HL-60/S4 (cell line): ENCODE data around the gene H2BK1.

ENCODE experiments used
- in situ Hi-C: fragments of 300-500 bp; cut with MboI; formaldehyde crosslinking; loops from 2 replicates; pipeline ENCODE4 v1.14.3; 2022; ENCODE audit warnings: low sequenced_read_pairs

The H2BK1 gene

DNA sequence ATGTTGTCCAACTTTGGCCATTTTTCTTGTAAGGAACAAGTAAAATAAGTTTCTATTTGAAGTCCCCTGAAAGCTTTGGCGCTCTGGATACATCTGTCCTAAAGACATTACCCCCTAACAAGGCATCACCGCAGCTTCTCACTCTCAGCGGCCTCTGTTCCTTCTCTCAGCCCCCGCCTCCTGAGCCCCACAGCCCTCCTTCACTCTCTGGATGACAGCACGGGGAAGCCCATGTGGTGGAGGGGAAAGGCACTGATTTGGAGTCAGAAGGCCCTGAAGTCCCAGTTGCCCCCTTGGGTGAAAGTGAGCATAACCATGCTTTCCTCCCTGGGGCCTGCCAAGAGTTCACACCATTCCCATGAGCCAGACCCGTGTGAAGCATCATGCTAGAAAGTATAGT lies 4.6 kb downstream of the H2BK1 start:
- in situ Hi-C loops = no loop called here

GRCh38 chr7:151204383-151205032 lies 5.8 kb downstream of the H2BK1 start:
- in situ Hi-C loops = no loop called here

- in situ Hi-C loops = no loop called here
Measured at GRCh38 chr7:151202836-151203235, 7.5 kb downstream of the H2BK1 start.

DNA sequence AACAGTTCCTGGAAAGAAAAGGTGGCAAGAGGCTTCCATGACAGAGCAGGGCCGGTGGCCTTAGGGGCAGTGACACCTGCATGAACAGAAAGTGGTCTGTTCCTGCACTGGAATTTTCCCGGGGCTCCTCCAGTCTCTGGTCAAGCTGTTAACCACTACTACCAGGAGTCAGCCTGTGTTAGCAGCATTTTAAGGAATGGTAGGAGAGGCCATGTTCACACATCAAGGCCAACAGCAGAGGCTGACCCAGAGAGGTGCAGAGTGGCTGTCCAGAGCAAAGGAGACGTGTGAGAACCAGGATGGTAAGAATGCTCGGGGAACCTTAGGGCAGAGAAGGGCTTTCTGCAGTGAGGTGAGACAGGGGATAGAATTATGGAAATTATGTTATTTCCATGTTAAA lies 8.5 kb downstream of the H2BK1 start:
- in situ Hi-C loops = no loop called here

DNA sequence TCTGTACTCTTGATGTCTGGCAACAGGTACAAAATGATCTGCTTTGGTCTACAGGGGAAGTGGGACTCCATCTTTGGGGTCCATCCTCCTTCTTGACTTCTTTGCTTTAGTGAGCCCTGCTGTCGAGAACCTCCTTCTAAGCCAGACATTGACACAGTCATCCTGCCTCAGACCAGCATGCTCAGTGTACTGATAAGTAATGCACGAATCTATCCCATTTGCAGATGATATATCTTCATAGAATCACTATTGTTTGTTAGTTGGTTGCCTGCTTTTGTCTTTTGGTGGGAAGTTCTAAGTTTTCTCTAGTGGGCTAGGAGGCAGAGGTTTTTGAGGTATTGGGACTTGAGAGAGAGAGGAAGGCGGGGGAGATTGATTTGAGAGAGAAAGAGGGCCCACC lies 8.9 kb downstream of the H2BK1 start:
- in situ Hi-C loops = no loop called here

GRCh38 chr7:151198945-151199848 lies 11.1 kb downstream of the H2BK1 start:
- in situ Hi-C loops = no loop called here

DNA sequence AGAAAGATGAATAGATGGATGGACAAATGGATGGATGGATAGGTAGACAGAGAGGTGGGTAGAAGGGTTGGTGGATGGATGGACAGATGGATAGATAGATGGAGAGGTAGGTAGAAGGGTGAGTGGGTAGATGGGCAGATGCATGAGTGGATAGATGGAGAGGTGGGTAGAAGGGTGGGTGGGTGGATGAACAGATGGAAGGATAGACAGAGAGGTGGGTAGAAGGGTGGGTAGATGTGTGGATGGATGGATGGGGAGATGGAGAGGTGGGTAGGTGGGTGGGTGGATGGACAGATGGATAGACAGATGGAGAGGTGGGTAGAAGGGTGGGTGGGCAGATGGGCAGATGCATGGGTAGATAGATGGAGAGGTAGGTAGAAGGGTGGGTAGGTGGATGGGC lies 12.4 kb downstream of the H2BK1 start:
- in situ Hi-C loops = no loop called here

DNA sequence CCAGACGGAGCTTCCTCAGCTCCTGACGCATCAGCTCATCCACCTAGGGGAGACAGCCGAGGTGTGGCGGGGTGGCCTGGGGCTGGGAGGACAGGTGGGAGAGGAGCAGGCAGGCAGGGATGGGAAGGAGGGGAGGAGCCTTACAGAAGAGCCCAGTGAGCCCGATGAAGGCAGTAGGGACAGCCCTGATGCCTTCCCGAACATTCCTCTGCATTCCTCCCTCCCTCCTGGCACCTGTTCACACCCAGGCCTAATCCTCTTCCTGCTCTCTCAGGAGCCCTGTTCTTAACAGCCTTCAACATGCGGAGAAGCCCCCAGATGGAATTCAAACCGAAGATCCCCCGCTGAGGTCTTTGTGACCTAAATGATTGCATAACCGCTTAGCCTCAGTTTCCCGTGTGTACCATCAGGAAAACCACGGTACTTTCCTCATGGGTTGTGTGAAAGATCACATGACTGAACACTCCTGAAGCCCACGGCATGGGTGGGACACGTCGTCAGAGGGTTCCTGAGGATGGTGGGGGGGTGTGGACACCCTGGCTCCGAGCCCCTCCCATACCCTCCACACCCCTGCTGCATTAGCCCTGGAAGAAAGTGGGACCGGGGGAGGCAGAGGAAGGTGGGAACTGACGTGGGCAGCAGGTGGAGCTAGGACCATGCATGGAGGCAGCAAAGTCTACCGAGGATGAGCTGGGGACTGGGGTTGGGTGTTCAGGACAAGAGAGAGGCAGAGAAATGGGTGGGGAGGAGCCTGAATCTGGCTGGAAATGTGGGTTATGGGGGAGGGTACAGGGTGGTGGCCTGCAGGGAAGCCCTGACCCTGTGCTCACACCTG lies 14.5 kb downstream of the H2BK1 start:
- in situ Hi-C loops = no loop called here

DNA sequence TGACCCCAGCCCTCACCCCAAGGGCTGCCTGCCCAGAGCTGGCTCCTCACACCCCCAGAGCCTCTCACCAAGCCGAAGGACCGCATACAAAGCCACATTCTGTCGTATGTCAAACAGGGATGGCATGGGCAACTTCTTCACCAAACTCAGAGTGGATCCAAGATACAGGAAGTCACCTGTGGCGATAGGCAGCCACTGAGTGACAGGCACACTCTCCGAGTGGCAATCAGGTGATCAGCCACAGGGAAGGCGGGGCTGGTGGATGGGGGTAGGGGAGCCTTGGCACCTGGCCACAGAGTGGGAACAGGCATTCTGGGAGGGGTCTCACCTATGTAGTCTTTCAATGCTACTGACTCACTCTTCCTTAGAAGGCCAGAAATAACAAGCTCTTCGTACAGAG lies 16.1 kb downstream of the H2BK1 start:
- in situ Hi-C loops = no loop called here

- in situ Hi-C loops = no loop called here
Measured at GRCh38 chr7:151193203-151193978, 16.9 kb downstream of the H2BK1 start.

- in situ Hi-C loops = no loop called here
Measured at GRCh38 chr7:151192002-151192539, 18.2 kb downstream of the H2BK1 start.

- in situ Hi-C loops = no loop called here
Measured at GRCh38 chr7:151191544-151191943, 18.7 kb downstream of the H2BK1 start.

- in situ Hi-C loops = no loop called here
Measured at GRCh38 chr7:151189038-151189437, 21.2 kb downstream of the H2BK1 start.

- in situ Hi-C loops = no loop called here
Measured at GRCh38 chr7:151188252-151188542, 22.1 kb downstream of the H2BK1 start.

DNA sequence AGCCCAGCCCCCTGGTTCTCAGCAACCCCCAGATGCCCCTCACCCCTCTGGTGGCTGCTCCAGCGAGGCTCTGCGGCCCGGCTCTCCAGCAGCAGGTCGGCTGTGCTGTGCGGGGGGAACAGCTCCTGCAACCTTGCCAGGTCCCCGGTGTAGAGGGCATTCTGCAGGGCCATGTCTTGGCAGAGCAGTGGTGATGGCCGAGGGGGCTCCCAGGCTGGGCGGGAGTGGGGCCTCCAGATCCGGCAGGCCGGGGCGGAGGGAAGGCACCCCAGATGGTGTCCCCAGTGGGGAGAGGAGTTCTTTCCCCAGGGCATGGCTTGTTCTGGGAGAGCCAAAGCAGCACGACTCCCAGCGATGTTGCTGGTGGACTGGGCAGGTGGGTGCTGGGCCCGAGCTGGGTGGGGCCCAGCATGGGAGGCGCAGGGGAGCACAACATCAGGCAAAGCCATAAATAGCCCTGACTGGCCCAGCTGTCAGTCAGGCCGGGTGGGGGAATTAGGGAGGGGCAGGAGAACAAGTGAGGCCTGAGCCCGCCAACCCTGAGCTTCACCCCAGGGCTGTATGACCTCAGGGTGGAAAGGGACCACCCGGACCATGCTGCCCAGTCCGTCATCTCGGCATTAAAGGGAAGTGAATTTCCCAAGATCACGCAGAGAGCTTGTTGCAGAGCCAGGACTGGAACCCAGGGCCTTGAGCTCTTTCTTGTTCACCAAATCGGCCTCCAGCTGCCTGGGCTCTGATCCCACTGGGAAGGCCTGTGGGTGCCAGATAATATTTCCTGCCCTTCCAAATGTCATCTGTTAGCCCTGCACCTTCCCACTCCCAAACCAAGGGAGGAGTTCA lies 22.7 kb downstream of the H2BK1 start:
- in situ Hi-C loops = no loop called here

DNA sequence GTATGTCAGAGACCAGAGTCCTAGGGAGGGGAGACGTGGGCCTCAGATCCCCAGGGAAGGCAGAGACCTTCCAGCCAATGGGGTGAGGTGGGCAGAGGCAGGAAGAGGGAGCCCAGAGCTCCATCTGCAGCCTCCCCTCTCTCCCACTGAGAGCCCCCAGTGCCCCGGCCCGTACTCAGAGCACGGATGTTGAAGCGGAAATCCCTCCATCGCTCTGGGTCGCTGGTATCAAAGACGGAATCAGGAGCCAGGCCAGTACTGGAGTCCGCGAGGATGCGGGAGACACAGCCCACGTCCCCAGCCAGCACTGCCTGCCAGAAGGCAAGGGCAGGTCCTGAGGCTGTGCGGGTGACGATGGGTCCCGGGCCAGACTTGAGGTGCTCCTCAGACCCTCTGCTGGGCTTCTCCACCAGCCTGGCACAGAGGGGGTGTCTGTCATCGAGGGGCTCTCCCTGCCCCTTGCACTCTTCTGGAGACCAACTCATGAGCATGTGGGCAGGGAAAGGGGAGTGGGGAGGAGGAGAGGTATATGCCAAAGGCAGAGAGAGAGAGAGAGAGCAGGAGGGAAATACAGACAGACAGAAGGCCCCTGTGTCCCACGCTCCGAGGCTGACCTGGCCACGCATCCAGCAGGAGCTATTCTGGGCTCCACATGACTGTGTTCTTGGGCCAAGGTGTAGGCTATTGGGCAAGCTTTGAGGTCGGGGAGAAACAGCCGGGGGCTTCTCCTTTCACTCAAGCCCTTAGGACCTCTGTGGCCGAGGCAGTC lies 23.5 kb downstream of the H2BK1 start, which contains the start of gene ASB10:
ASB10 (minus strand) TSS at position 611 of the 769 bp plus-strand sequence; CDS start at position 491, 120 bp downstream.
- in situ Hi-C loops = no loop called here

GRCh38 chr7:151185762-151186639 lies 24.3 kb downstream of the H2BK1 start:
- in situ Hi-C loops = no loop called here

GRCh38 chr7:151181011-151181431 lies 29.3 kb downstream of the H2BK1 start:
- in situ Hi-C loops = no loop called here
